Muscle layer of duodenum (tissue), 2 donors: Measurements from ENCODE around the gene B4GALT1.
A peak's percentile ranks its signal among the peaks of the same experiment; 100 is the strongest.

Experiments used
- H3K27ac ChIP-seq: one replicate; pipeline ENCODE4 v1.7.0; 2013; ENCODE audit warnings: mild to moderate bottlenecking, low read length
- H3K27me3 ChIP-seq: one replicate; pipeline ENCODE4 v1.7.0; 2013; ENCODE audit warnings: low read depth, mild to moderate bottlenecking, control low read depth, low read length
- H3K36me3 ChIP-seq, 2 donors: one replicate each; pipeline ENCODE4 v1.7.0; 2013; ENCODE audit warnings: low read length in 2 of 2, control low read depth in 1 of 2, mild to moderate bottlenecking in 1 of 2; ENCODE audit not compliant: insufficient read depth in 2 of 2, control insufficient read depth in 1 of 2
- H3K4me1 ChIP-seq, 2 donors: one replicate each; pipeline ENCODE4 v1.7.0; 2013; ENCODE audit warnings: low read length in 2 of 2, mild to moderate bottlenecking in 2 of 2, control low read depth in 1 of 2, moderate library complexity in 1 of 2; ENCODE audit not compliant: insufficient read depth in 2 of 2, control insufficient read depth in 1 of 2
- H3K4me3 ChIP-seq, 2 donors: one replicate each; pipeline ENCODE4 v1.7.0; 2013; ENCODE audit warnings: low read length in 2 of 2, low read depth in 1 of 2, mild to moderate bottlenecking in 1 of 2
- H3K9me3 ChIP-seq, 2 donors: one replicate each; pipeline ENCODE4 v1.7.0; 2013; ENCODE audit warnings: low read length in 2 of 2, control low read depth in 1 of 2, mild to moderate bottlenecking in 1 of 2; ENCODE audit not compliant: control insufficient read depth in 1 of 2
- donor health status: healthy.

Gene B4GALT1

DNA sequence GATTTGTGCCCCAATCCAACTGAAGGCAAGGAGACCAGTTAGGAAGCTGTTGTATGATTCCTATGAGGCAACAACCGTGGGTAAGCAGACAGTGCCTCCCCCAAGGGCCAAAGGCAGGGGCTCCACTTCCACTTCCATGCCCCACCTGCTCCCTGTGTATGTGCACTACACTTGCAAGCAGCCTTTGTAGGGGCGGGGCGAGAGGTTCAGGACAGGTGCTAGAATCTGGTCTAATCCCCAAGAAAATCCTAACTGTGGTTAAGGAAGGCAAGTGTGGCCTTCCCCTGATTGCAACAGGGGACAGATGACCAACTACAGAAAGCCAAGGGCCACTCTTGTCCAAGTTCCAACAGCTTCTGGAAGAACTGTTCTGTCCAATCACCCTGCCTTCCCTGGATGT, 41.7 kb downstream of the B4GALT1 start:
- no peaks in the 10 kb centered on the region for H3K27me3 ChIP-seq
- H3K4me1 ChIP-seq, result peaks cover 0 to 4% of the 10 kb centered on the region in 2 donors
- peaks cover 4 to 15% of the 10 kb centered on the region in 2 donors for H3K36me3 ChIP-seq
- no peaks in the 10 kb centered on the region for H3K9me3 ChIP-seq
- H3K27ac ChIP-seq, result no peak overlapping the region
- H3K4me3 ChIP-seq, result no peak overlapping the region

DNA sequence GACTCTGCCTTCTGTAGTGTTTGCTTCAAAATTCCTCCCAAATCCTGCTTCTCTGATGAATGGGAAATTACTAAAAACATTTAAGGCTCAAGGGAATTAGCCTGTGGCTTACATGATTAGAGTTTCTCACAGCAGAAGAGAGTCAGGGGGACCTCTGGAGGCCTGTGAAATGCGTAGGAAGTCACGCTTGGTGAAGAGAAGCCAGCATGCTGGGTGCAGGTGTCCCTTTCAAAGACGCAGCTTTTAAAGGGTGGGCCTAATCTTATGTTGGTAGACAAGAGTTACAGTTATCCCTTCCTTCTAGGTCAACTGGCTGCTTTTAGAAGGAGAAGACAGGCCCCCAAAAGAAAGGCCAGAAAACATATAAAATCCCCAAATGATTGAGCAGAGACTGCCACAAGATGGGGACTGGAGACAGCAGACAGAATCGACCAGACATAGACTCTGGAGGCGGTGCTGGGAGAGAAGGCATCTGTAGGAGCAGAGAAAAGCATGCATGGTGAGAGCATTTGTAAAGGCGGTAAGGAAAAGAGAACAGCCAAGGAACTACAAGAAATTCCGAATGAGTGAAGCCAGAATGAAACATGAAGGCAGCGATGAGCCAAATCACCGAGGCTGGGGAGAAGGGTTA, 42.3 kb downstream of the B4GALT1 start:
- H3K4me3 ChIP-seq, result no peak overlapping the region
- no peak overlapping the region for H3K27ac ChIP-seq
- no peaks in the 10 kb centered on the region for H3K9me3 ChIP-seq
- H3K4me1 ChIP-seq, result peaks cover 0 to 4% of the 10 kb centered on the region in 2 donors
- H3K27me3 ChIP-seq, result no peaks in the 10 kb centered on the region
- peaks cover under 1 to 15% of the 10 kb centered on the region in 2 donors for H3K36me3 ChIP-seq

GRCh38 chr9:33124046-33124445, 43.1 kb downstream of the B4GALT1 start:
- Histone ChIP-seq H3K27ac (no peak overlapping the region), H3K27me3 (no peaks in the 10 kb centered on the region), H3K9me3 (no peaks in the 10 kb centered on the region), H3K4me1 (peaks cover 0 to 4% of the 10 kb centered on the region in 2 donors), H3K4me3 (no peak overlapping the region), H3K36me3 (peaks cover 8 to 15% of the 10 kb centered on the region in 2 donors)

- Histone ChIP-seq H3K4me3 (no peak overlapping the region), H3K27me3 (no peaks in the 10 kb centered on the region), H3K4me1 (peaks cover 0 to 4% of the 10 kb centered on the region in 2 donors), H3K36me3 (peaks cover 8 to 12% of the 10 kb centered on the region in 2 donors), H3K9me3 (no peaks in the 10 kb centered on the region), H3K27ac (no peak overlapping the region)
Measured at GRCh38 chr9:33123407-33124031, 43.6 kb downstream of the B4GALT1 start.

- Histone ChIP-seq H3K27ac (no peak overlapping the region), H3K9me3 (no peaks in the 10 kb centered on the region), H3K4me1 (peaks cover 0 to 4% of the 10 kb centered on the region in 2 donors), H3K36me3 (peaks cover 10 to 16% of the 10 kb centered on the region in 2 donors), H3K27me3 (no peaks in the 10 kb centered on the region), H3K4me3 (no peak overlapping the region)
Measured at GRCh38 chr9:33120620-33121019, 46.5 kb downstream of the B4GALT1 start.

DNA sequence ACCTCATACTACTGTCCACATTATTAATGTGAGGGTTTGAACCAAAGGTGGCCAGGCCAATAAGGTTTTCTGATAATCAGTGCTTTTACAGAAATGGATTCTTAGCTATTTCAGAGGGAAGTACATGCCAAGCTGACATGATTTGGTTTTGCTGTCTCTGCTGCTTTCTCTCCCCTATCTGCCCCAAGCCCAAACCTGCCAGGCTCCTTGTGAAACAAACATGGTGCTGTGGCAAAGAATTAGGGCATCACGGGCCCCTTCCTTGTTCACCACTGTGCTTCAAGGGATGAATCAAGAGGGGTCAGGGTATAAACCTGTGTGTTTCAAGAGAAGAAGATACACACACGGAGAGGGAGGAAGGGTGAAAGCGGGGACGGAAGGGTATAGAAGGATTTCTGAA, 49.3 kb downstream of the B4GALT1 start:
- no peak overlapping the region for H3K4me3 ChIP-seq
- H3K4me1 ChIP-seq, result no peaks in the 10 kb centered on the region
- H3K27me3 ChIP-seq, result no peaks in the 10 kb centered on the region
- peaks cover 21 to 40% of the 10 kb centered on the region in 2 donors for H3K36me3 ChIP-seq
- peak overlapping the region; percentile 14 for H3K27ac ChIP-seq
- no peaks in the 10 kb centered on the region for H3K9me3 ChIP-seq

- Histone ChIP-seq H3K36me3 (peaks cover 24 to 44% of the 10 kb centered on the region in 2 donors), H3K4me1 (no peaks in the 10 kb centered on the region), H3K4me3 (no peak overlapping the region), H3K27ac (peak overlapping the region; percentile 45), H3K27me3 (no peaks in the 10 kb centered on the region), H3K9me3 (no peaks in the 10 kb centered on the region)
Measured at GRCh38 chr9:33117306-33117705, 49.8 kb downstream of the B4GALT1 start.

DNA sequence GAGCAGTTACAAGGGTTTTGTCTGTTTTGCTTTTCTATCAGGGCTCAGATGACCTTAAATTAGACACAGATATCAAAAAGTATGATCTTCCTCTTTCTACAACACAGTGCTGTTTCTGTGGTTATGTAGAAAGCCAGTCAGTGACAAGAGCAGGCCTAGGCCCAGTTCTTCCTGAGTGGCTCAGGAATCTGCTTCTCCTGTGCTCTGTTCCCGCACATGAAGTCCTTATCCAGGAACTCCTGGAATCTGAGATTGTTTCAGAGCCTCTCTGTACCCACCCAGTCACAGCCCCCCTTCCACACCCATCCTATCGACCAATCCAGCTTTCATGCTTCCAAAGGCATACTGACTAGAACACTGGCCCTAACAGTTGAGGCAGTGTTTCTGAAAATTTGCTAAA, 50.3 kb downstream of the B4GALT1 start:
- no peaks in the 10 kb centered on the region for H3K4me1 ChIP-seq
- H3K27ac ChIP-seq, result peak overlapping the region; percentile 45
- H3K36me3 ChIP-seq, result peaks cover 24 to 49% of the 10 kb centered on the region in 2 donors

DNA sequence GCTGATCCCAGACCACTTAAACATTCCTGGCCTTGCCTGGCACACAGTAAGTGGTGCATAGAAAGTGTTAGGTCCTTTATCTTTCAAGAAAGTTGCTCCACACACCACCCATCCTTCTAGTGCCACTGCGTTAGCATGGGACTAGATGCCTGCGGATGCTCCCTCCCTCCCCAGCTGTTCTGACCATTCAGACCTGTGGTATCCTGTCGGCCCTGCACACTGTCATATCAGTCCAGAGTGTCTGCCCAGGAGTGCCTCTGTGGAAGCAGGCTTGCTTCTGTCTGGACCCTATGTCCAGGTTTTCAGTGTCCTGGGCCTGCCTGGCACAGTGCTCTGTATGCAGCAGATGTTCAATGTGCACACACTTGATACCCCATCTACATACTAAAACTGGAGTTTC, 52.4 kb downstream of the B4GALT1 start:
- Histone ChIP-seq H3K4me1 (no peaks in the 10 kb centered on the region), H3K4me3 (no peak overlapping the region), H3K36me3 (peaks cover 29 to 59% of the 10 kb centered on the region in 2 donors), H3K27ac (no peak overlapping the region), H3K9me3 (no peaks in the 10 kb centered on the region), H3K27me3 (no peaks in the 10 kb centered on the region)

More for the DNA sequence above, 50.3 kb downstream of the B4GALT1 start:
- Histone ChIP-seq H3K9me3 (no peaks in the 10 kb centered on the region), H3K4me3 (no peak overlapping the region), H3K27me3 (no peaks in the 10 kb centered on the region)

- H3K27ac ChIP-seq, result no peak overlapping the region
- H3K36me3 ChIP-seq, result peaks cover 29 to 53% of the 10 kb centered on the region in 2 donors
- H3K4me1 ChIP-seq, result no peaks in the 10 kb centered on the region
- no peaks in the 10 kb centered on the region for H3K27me3 ChIP-seq
- no peak overlapping the region for H3K4me3 ChIP-seq
- H3K9me3 ChIP-seq, result no peaks in the 10 kb centered on the region
Measured at GRCh38 chr9:33113799-33114547, 53.2 kb downstream of the B4GALT1 start.

DNA sequence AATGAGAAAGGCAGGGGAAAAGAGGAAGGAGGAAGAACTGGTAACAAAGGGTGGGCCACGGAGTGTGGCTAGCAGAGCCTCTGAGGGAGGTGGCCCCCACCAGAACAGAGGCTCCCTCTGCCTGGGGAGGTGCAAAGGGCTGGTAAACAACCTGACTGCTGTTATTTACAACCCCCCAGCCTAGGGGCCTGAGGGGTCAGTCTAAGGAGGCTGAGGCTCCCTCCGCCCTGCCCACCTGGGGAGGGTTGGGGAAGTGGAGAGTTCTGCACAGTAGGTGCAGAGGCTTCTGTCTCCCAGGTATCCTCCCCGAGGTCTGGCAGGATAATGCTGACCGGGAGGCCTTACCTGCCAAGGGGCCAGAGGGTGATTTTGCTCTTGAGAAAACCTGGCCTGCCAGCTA, 55.0 kb downstream of the B4GALT1 start:
- Histone ChIP-seq H3K9me3 (no peaks in the 10 kb centered on the region), H3K4me3 (no peak overlapping the region), H3K36me3 (peaks cover 22 to 45% of the 10 kb centered on the region in 2 donors), H3K27me3 (no peaks in the 10 kb centered on the region), H3K27ac (no peak overlapping the region), H3K4me1 (no peaks in the 10 kb centered on the region)
